HG03460 (cell line): Measurements from ENCODE around the gene LAMA3.

Experiments used
- ATAC-seq: cut with Tn5 transposase; IDR thresholded peaks from one replicate; pipeline ENCODE4 v1.9.1; 2021; ENCODE audit not compliant: unreplicated experiment

LAMA3 gene

GRCh38 chr18:23929362-23929930, 240.2 kb downstream of the LAMA3 start:
- ATAC-seq, result no peak

GRCh38 chr18:23930002-23930401, 240.7 kb downstream of the LAMA3 start:
- ATAC-seq, result no peak

GRCh38 chr18:23932385-23933067, 243.3 kb downstream of the LAMA3 start:
- ATAC-seq, result no peak

- no peak for ATAC-seq
Measured at GRCh38 chr18:23933407-23933806, 244.2 kb downstream of the LAMA3 start.

- no peak for ATAC-seq
Measured at GRCh38 chr18:23934252-23934651, 245.0 kb downstream of the LAMA3 start.

GRCh38 chr18:23934863-23935262, 245.6 kb downstream of the LAMA3 start:
- no peak for ATAC-seq

- no peak for ATAC-seq
Measured at GRCh38 chr18:23935804-23936203, 246.6 kb downstream of the LAMA3 start.

- no peak for ATAC-seq
Measured at GRCh38 chr18:23936381-23936958, 247.2 kb downstream of the LAMA3 start.

GRCh38 chr18:23938043-23938756, 248.9 kb downstream of the LAMA3 start:
- ATAC-seq, result no peak

- ATAC-seq, result no peak
Measured at GRCh38 chr18:23938901-23939341, 249.7 kb downstream of the LAMA3 start.

- no peak for ATAC-seq
Measured at GRCh38 chr18:23939366-23939765, 250.1 kb downstream of the LAMA3 start.

GRCh38 chr18:23939896-23940295, 250.6 kb downstream of the LAMA3 start:
- ATAC-seq, result no peak

- ATAC-seq, result no peak
Measured at GRCh38 chr18:23941791-23942190, 252.5 kb downstream of the LAMA3 start.

- peak; percentile 58 for ATAC-seq
Measured at GRCh38 chr18:23943104-23943503, 253.9 kb downstream of the LAMA3 start.

- no peak for ATAC-seq
Measured at GRCh38 chr18:23943903-23944624, 254.8 kb downstream of the LAMA3 start.

- ATAC-seq, result no peak
Measured at GRCh38 chr18:23945416-23946079, 256.3 kb downstream of the LAMA3 start.

- no peak for ATAC-seq
Measured at GRCh38 chr18:23949863-23950262, 260.6 kb downstream of the LAMA3 start.

- ATAC-seq, result no peak
Measured at GRCh38 chr18:23950644-23951043, 261.4 kb downstream of the LAMA3 start.

- ATAC-seq, result no peak
Measured at GRCh38 chr18:23951206-23951605, 262.0 kb downstream of the LAMA3 start.

- ATAC-seq, result no peak
Measured at GRCh38 chr18:23953984-23954383, 264.7 kb downstream of the LAMA3 start.

- ATAC-seq, result no peak
Measured at GRCh38 chr18:23956483-23956882, 267.2 kb downstream of the LAMA3 start.
